Embryonic facial prominence (tissue), 1 donor: ENCODE data around the gene TLNRD1.

Experiments used
- DNase-seq: peaks from one replicate; pipeline ENCODE4 v3.0.0-alpha.2; 2016; ENCODE audit errors: extremely low spot score

The TLNRD1 gene

DNA sequence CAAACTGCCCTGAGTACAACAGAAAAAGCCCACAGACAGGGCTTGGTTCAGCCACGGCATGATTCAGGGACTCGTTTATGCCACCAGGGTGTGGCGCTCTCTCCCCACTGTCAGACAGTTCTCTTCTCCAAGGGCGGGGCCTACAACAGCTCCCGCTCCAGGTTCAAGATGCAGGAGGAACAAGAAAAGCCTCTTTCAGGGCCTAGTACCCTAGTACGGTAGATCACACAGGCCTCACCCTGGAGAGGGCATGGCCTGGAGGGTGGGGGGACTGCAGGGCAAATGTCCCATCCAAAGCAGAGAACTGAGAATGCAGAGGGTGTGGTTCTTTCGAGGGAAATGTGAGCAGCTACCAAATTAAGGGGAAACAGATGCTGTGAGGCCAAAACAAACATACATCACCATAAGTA is 23.1 kb upstream of the TLNRD1 start:
- peak; percentile 30 for DNase-seq

DNA sequence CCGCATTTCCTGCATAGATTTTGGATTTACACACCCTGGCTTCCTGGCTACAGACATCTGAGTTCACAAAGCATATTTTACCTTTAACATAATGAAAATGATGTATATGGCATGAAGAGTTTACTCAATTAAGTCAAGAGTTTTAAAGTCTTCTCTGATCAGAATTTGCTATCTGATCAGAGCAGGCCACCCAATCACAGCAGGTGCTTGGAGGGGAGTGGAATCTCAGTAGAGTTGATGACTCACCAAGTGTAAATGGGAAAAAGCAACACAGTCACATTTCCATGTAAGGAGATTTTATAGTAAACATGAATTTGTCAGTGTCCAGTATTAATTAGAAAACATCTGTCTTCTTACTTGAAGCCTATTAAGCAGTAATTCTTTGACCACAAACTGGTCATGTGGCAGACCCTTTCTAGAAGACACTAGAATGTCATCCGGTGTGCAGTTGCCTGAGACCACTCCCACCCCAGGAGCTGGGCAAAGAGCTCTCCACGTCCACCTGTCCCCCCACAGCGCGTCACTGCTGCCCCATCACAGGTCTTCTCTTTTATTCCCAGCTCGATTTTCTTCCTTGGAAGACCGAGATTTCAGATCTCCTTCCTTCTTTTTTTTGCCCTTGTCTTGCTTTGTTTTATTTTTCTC is 21.9 kb upstream of the TLNRD1 start:
- no peak for DNase-seq

DNA sequence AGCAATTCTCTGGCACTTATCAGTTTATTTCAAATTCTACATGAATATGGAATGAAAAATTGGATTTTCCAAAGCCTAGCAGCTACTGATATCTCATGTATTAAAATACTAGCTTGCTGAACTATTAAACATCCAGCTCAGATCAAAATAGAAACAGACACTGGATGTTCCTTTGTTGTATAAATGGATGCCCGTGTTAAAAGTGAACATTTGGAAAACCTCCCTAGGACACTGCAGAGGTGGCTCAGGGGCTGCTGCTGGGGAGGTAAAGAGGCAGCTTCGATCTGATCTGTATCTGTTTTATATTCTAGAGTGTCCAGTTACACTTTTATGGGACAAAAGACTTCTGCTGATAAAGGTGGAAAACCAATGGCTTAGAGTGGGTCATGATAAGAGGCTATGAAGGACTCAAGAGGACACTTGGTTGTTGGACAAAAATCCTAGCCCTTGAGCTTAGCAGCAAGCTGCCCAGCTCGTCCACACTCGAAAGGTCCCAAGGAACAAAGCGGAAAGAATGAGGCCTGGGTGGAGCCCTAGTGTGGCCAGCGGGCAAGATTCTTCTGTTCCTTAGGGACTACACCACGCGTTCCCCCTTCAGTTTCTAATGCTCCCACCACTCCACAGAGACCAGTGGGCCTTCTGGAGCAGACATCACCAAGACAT is 21.1 kb upstream of the TLNRD1 start:
- DNase-seq = no peak

DNA sequence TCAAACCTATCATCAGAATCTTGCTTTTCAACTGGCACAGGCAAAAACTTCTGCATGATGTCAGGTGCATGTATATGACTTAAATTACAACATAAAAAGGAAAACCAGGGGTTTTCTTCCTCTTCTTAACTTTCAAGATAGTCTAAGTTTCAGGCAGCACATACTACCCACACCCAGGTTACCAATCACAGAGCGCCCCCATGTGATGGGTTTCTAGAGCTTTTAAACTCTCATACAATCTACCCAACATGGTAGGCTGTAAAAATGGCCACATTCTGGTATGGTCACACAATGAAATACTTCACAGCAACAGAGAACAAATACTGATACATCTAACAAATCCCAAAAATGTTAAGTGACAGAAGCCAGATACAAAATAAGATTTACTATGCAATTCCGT is 18.5 kb upstream of the TLNRD1 start:
- no peak for DNase-seq

DNA sequence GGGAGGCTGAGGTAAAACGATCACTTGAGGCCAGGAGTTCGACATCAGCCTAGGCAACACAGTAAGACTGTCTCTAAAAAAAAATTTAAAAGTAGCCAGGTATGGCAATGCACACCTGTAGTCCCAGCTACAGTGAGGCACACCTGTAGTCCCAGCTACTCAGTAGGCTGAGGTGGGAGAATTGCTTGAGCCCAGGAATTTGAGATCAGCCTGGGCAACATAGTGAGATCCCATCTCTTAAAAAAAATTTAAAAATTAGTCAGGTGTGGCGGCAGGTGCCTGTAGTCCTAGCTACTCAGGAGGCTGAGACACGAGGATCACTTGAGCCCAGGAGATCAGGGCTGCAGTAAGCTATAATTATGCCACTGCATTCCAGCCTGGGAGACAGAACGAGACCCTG is 17.9 kb upstream of the TLNRD1 start:
- DNase-seq = no peak

DNA sequence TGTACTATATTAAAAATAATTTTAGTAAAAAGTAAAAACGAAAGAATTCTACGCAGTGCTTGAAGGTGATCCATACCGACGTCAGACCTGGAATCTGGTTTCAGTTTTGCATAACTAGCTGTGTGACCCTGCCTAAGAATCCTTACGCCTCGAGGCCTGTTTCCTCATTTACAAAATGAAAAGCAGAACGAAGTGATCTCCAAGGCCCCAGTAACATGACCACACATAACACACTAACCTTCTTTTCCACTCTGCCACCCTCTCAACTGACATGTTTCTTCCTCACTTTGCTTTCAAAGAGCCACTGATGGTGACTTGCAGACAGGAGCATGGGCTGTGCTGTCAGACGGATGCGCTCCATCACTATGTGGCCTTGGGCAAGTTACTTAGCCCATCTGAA is 15.9 kb upstream of the TLNRD1 start:
- no peak for DNase-seq

DNA sequence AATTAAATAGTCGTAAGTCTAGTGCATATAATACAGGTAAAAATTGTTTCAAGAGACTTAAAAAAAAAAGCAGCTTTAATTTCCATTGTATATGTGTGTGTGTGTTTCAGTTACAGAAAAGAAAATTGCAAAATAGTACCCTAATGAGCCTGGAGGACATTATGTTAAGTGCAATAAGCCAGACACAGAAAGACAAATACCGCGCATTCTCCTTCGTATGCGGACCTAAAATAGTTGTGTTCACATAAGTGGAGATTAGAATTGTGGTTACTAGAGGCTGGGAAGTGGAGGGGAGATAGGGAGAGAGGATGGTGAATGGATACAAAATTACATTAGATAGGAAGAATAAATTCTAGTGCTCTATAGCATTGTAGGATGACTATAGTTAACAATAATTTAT is 14.7 kb upstream of the TLNRD1 start:
- no peak for DNase-seq

DNA sequence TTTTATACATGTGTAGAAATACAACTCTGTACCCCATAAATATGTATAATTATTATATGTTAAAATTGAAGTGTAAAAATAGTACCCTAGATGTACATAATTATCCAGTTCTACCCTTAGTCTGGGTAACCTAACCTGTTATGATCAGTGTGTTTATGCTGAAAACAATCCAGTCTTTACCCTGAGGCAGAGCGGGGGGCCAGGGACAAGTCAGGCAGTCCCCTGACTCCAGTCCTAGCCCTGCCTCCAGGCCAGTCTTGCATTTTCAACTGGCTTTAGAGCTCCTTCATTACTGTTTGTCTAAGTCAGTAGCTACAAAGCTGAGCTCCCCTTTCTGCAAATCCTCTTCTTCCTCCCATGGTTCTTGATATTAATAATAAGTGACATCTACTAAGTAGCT is 14.2 kb upstream of the TLNRD1 start:
- DNase-seq = no peak

DNA sequence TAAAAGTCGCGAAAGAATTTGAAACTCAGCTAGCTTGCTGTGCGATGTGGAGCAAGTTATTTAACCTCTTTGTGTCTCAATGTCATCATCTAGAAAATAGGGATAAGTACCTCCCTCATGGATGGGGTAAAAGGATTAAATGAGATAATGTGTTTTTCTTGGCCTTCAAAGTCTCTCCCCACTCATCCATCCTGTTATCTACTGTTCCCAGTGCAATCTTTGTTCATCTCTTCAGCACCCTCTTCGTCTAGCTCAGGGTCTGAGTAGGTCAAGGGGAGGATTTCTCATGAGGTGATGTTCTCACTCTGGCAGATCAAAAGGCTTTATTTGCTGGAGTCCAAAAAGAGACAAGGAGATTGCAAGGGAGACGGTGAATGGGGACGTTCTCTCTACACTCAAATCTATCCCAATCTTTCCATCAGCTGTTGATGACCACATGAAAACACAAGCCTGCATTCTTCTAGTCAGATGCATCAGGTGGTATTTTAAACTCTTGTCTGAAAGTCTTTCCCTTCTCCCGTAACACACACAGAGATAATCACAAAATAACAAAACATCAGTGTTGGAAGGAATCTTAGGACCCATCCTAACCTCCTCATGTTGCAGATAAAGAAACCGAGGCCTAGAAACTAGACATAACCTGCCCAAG is 12.5 kb upstream of the TLNRD1 start:
- no peak for DNase-seq

DNA sequence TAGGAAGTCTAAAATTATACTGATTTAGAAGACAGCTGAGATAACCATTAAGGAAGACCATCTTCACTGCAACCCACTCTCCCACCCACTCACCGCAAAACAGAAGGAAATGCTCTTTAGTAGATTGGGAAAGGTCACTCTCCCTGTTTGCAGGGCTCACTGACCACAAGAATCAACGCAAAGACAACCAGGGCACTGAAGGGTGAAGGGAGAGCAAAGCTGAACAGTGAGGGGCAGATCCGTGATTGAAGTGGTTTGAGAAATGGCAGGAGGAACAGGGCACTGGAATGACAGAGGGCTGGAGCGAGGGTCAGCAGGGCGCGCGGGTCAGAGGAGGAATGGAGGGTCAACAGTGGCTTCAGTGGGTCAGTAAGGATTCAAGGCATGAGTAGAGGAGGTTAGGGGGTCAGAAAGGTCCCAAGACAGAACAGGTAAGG is 11.6 kb upstream of the TLNRD1 start:
- no peak for DNase-seq

DNA sequence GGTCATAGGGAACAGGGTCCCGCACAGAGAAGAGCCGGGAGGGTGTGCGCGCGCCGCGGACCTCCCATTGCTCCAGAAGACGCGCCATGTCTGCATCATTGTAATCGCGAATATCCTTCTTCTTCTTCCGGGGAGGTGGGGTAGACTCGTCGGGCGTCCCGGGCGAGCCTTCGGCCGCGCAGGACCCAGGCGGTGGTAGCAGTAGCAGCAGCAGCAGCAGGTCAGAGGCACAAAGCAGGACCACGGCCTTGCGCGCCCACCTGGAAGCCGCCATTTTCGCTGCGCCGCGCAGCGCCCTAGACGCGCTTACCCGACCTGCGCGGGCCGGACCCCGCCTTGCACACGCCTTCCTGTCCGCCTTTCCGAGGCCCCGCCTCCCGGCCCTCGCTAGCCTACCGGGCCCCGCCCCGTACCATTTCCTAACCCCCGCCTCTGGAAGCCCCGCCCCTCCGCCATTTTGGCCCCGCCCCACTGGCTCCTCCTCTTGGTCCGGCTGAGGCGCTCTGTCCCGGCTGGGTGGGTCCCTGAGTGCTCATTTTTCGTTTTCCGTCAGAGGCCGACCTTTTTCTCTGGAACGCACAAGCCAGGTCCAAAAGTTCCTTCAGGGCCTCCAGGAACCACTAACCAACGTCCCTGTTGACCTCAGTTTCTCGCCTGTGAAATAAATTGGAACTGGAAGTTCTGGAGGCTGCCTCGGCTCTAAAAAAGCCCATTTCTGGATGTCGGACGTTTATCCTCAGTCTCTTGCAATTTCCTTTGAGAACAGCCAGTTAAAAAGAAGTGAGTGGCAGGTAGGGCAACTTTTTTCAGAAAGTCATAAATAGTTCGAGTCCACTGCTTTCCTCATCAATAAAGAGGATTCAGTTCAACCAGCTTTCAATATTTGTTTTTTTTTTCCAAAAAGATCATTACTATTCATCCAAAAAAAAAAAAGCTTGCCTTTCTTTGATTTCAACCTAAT is 10.9 kb upstream of the TLNRD1 start, which contains the start of gene MESD:
Gene MESD (minus strand): TSS at position 302 of the 961 bp plus-strand sequence. CDS start 28 bp downstream, at position 274.
- peak; percentile 93 for DNase-seq

DNA sequence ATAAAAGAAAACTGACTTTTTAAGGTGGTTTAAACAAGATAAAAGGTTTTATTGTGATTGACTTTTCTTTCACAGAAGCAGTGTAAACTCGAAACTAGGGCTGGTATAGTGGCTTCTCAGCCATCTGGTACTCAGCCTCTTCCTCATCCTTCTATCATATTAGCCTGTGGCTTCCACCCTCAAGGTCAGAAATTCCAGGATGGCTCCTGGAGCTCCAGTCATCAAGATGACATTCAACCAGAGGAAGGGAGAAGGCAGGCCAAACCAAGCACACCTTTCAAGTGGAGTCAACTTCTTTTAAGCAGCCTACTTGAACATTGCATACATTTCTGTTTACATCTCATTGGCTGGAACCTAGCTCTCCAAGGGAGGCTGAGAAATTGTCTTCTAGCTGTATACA is 9.8 kb upstream of the TLNRD1 start:
- DNase-seq = no peak

DNA sequence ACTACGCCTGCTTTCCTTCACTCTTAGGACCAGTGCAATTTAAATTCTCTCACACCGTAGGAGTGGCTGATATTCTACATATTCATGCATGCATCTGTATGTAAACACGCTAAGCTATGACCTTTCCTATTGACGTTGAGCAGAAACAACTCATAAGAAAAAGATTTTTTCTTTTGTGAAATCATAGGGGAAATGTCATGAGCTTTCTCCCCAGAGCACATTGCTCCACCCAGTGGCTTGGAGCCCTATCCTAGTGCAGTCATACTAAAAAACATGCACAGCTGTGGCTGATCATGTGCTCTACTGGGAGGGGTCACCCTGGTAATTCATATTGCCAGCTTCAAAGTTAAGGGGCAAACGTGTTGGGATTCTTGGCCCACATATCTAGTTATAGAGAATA is 9.3 kb upstream of the TLNRD1 start:
- no peak for DNase-seq

DNA sequence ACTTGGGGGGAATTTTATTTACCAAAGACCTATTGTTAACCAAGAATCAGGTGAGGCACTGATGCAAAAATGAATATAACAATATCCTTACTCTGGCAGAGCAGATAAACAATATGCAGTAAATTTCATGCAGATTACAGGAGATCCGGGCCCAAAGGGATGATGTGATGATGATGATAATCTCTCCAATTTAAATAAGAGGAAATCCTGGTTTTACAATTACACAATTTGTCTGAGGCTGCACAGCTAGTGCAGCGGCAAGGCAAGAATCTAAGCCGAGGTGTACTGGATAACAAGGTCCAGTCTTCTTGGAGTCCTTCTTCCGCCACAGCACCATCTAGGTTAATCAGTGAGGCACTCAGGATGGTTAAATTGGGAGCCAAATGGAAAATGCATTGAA is 8.7 kb upstream of the TLNRD1 start:
- no peak for DNase-seq

DNA sequence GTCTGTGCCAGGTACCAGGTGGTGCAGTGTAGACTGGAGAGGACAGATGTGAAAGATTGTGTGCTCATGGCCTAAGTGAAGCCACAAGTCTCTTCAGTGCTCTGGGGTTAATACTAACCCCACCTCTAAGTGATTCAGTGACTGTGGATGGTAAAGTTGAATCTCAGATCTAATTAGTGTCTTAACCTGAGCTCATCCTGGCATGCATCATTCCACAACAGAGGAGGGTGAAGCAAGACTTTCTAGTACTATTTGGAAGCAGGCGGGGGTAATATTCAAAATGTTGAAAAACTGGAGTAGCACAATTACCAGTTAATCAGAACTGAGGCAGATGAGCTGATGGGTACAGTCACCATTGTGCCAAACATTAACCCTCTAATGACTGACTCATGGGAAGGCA is 8.3 kb upstream of the TLNRD1 start:
- no peak for DNase-seq

DNA sequence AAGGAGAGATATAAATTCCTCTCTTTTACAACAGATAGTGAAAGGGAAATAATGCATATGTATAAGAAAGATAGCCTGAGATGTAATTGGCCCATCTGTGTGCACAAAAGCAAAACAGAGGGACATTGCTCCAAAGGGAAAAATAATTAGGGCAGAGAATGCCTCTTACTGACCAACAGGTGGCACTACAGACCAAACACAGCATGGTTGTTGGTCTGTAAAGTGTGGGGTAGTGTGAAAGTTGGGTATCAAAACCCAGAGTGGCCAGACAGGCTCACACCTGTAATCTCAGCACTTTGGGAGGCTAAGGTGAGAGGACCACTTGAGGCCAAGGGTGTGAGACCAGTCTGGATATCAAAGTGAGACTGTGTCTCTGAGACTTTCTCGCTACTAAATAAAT is 4.5 kb upstream of the TLNRD1 start:
- DNase-seq = no peak

DNA sequence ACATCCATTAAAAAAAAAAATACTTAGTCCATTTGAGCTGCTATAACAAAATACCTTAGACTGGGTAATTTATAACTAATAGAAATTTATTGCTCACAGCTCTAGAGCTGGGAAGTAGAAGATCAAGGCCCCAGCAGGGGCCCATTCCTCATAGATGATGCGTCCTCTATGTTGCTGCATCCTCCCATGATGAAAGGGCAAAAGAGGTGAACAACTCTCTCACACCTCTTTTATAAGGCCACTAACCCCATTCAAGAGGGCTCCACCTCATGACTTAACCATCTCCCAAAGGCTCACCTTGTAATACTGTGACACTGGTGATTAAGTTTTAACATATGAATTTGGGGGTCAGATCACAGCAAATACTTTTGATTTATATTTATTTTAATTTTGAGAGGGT is 3.0 kb upstream of the TLNRD1 start:
- no peak for DNase-seq

DNA sequence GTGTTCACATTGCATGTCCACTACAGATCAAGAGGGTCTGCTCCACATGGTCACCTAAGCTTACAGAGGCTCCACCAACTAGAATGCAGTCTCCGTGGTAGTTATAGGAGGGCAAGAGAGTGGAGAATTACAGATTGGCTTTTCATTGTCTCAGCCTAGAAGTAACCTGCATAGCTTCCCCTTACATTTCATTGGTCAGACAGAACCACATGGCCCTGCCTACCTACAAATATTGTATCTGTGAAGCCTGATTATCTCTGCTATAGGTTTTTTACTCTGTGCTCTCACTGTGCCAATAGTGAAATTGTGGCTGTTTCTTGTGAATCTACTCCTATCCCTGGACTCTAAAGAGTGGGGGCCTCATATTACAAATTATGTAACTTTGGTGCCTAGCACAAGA is 2.5 kb upstream of the TLNRD1 start:
- no peak for DNase-seq

DNA sequence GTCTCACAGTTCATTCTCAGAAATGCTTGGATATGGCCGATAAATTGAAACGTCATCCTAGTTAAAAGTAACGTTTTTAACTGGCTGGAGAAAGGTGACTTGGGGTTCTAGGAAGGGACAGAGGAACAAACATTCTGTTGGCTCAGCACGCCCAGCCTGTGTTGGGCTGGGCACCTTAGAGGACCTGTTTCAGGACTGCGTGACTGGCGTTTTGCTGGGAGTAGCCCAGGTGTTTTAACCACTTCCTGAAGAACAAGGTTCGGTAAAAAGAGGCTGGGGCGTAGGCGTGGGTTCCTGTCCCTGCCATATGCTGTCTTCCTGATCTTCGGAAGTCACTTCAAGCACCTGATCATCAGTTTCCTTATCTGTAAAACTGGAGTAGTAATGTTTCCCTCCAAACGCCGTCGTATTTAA is 1.1 kb upstream of the TLNRD1 start:
- no peak for DNase-seq

DNA sequence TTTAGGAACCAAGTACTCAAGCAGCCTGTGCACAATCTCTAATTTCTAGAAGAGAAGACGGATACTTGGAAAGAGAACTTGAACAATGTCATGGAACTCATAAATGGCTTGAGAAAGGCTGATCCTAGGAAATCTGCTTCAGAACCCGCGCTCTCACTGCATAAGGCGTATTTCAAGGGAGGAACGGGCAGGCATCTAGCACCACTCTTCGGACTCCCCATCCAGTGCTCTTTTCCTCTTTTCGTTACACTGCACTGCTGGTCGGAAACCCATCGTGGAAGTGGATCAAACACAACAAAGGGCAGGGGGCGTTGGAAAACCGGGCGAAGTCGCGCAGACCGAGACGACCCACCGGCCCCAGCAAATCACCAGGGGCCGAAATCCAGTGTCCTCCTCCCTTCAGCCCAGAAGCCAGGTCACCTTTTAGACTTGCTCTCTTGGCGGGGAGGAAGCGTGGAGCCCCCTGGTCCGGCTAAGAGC is 539 bp upstream of the TLNRD1 start:
- no peak for DNase-seq

DNA sequence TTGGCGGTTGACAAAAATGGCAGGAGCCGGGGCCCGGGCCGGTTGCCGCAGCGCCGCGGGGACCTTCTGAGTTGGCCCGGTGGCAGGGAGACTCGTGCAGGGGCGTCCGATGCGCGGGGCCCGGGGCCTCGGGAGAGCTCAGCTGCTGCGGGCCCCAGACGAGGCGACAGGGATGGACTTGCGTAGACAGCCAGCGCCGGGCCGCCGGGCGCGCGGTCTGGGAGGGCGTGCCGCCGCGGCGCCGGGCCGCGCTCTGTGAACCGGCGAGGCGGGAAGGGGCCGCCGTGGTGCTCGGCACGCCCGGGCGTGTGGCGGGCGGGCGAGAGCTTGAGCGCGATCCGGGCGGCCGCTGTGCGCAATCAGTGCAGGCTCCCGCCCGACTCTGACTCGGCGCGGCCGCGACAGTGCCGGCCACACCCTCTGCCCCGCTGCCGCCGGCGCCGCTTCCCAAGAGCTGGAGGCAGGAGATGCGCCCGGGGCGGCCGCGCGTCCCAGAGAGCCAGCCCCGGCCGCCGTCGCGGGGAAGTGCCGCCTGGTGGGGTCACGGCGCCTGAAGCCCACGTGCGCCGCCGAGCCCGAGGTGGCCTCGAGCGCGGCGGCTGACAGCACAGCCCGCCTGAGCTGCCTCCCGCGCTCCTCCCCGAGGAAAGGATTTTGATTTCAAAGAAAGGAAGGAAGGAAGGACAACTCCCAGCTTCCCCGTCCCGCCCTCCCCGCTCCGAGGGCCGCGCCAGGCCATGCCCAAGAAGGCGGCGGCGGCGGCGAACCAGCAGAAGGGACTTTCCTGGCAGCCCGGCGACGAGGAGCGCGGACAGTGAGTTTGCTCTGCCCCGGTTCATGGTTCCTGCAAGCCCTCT is 657 bp downstream of the TLNRD1 start:
- DNase-seq = no peak
